A673 (cell line): ENCODE results near the gene RELN. TPM values are rescaled to one million over a fixed set of nuclear protein-coding genes. Genes with fewer than 3 reads are reported as not detected.

ENCODE experiments used
- BruUV-seq: library from RNA; stranded (reverse); fragments of 400-500 nt; replicated peaks from 2 replicates; lab custom pipeline; 2021; lab: Mats Ljungman, UMichigan
- CTCF ChIA-PET: fragments of 300-600 bp; sonication (Branson Sonifier 250); formaldehyde crosslinking; loops from one replicate; lab custom pipeline; 2022; ENCODE audit warnings: antibody characterized with exemption; lab: Charles Lee
- POLR2A ChIA-PET: fragments of 300-600 bp; sonication (Branson Sonifier 250); formaldehyde crosslinking; loops from one replicate; lab custom pipeline; 2022; ENCODE audit warnings: antibody characterized with exemption; ENCODE audit not compliant: low non-redundant PET; lab: Charles Lee
- DNase-seq: peaks from one replicate; pipeline ENCODE4 v3.0.0-alpha.2; 2015; ENCODE audit warnings: low spot score
- H3K27ac ChIP-seq: fragments of 200-600 bp; sonication (generic); 2 replicates; pipeline ENCODE4 v1.5.1; 2016; ENCODE audit warnings: mixed run types, low read depth, mild to moderate bottlenecking, mixed read lengths, antibody characterized with exemption, low read length; ENCODE audit not compliant: poor library complexity, severe bottlenecking
- H3K27me3 ChIP-seq: fragments of 200-600 bp; sonication (generic); replicated peaks from 2 replicates; pipeline ENCODE4 v1.6.1; 2017; ENCODE audit warnings: mixed run types, low read depth, mild to moderate bottlenecking, mixed read lengths, antibody characterized with exemption, low read length; ENCODE audit not compliant: insufficient read depth, poor library complexity
- H3K36me3 ChIP-seq: fragments of 200-600 bp; sonication (generic); 2 replicates; pipeline ENCODE4 v1.6.1; 2016; ENCODE audit warnings: mixed run types, mild to moderate bottlenecking, mixed read lengths, antibody characterized with exemption, low read length; ENCODE audit not compliant: insufficient read depth, poor library complexity, severe bottlenecking
- H3K4me1 ChIP-seq: fragments of 200-600 bp; sonication (generic); 2 replicates; pipeline ENCODE4 v1.6.1; 2017; ENCODE audit warnings: mixed run types, mild to moderate bottlenecking, mixed read lengths, antibody characterized with exemption, low read length; ENCODE audit not compliant: insufficient read depth, poor library complexity, severe bottlenecking
- H3K4me3 ChIP-seq: fragments of 200-600 bp; sonication (generic); 2 replicates; pipeline ENCODE4 v1.5.1; 2016; ENCODE audit warnings: low read depth, mixed run types, mild to moderate bottlenecking, mixed read lengths, low read length; ENCODE audit not compliant: poor library complexity, severe bottlenecking
- H3K9me3 ChIP-seq: fragments of 200-600 bp; sonication (generic); 2 replicates; pipeline ENCODE4 v1.6.1; 2016; ENCODE audit warnings: mixed run types, low read depth, mild to moderate bottlenecking, mixed read lengths, antibody characterized with exemption, low read length; ENCODE audit not compliant: poor library complexity, severe bottlenecking
- CTCF ChIP-seq: fragments of 300-800, 200-600 bp; sonication (generic); conservative IDR thresholded peaks from 2 replicates; pipeline ENCODE4 v1.5.1; 2017; ENCODE audit warnings: low read depth, mild to moderate bottlenecking, antibody characterized with exemption, low read length, moderate library complexity, mixed read lengths
- EZH2 ChIP-seq: fragments of 200-600 bp; sonication (generic); IDR thresholded peaks from 2 replicates; pipeline ENCODE4 v1.6.1; 2017; ENCODE audit warnings: borderline replicate concordance, low read depth, mild to moderate bottlenecking, mixed read lengths, antibody characterized with exemption, low read length; ENCODE audit not compliant: poor library complexity, severe bottlenecking
- intact Hi-C: fragments of 100-400 bp; cut with micrococcal nuclease; formaldehyde crosslinking; loops from one replicate; pipeline ENCODE4 v1.10.0; 2022; ENCODE audit not compliant: unreplicated experiment
- total RNA-seq: library from RNA; stranded (reverse); gene quantifications from 2 replicates; pipeline ENCODE4 v1.2.3, GENCODE V29; 2021

Gene RELN
- total RNA-seq, 1 experiment from 2014 or later, result not detected

DNA sequence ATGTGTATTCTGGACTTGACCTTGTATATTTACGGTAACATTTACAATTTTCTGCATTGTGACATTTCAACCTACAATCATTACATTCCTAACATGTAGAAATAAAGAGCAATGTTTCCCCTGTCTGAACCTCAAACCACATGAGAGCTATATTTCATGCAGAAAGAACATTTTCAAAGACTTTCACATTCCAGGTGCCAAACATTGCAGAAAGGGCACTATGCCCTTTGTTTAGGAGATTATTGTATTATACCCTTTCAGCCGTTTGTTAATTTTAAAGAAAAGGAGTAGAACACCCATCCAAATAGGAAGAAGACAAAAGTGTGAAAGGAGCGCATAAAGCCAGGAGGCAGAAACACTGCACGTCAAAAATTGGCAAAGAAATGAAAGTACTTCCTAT is 260.4 kb downstream of the RELN start:
- Histone ChIP-seq H3K27ac (no peak overlapping the region), H3K36me3 (no peaks in the 10 kb centered on the region), H3K27me3 (peaks cover 47% of the 10 kb centered on the region), H3K4me3 (no peak overlapping the region), H3K4me1 (no peaks in the 10 kb centered on the region), H3K9me3 (no peaks in the 10 kb centered on the region)
- TF ChIP-seq EZH2 (no peak), CTCF (no peak)
- BruUV-seq, result no TSS peak
- intact Hi-C loops, result no loop called here
- CTCF ChIA-PET, result no interaction called here
- no peak for DNase-seq
- POLR2A ChIA-PET, result no interaction called here

- Histone ChIP-seq H3K36me3 (no peaks in the 10 kb centered on the region), H3K4me1 (no peaks in the 10 kb centered on the region), H3K27me3 (peaks cover 56% of the 10 kb centered on the region), H3K27ac (no peak overlapping the region), H3K9me3 (no peaks in the 10 kb centered on the region), H3K4me3 (no peak overlapping the region)
- ChIA-PET CTCF (no interaction called here), POLR2A (no interaction called here)
- no peak for DNase-seq
- BruUV-seq, result no TSS peak
- intact Hi-C loops, result no loop called here
- TF ChIP-seq EZH2 (no peak), CTCF (no peak)
Observed at GRCh38 chr7:103727982-103728610, 261.4 kb downstream of the RELN start.

DNA sequence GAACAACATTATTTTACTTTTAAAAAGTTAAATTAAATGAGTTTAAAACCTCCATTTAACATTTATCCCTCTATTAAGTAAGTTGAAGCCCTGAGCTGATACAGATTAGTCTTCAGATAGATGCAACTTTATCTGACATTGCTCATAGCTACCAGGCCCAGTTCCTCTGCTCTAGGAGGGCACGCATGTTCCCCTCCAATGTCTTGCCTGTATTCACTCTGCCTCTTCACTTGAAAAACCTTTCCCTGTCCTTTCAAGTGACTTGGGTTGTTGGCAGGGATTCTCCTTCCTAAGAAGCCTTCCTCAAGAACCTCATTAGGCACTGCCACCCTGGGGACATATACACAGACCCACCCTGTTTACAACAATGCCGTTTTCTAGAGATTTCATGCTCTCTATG is 270.4 kb downstream of the RELN start:
- Histone ChIP-seq H3K36me3 (no peaks in the 10 kb centered on the region), H3K4me1 (no peaks in the 10 kb centered on the region), H3K27ac (no peak overlapping the region), H3K27me3 (peaks cover 81% of the 10 kb centered on the region), H3K4me3 (no peak overlapping the region), H3K9me3 (no peaks in the 10 kb centered on the region)
- intact Hi-C loops, result no loop called here
- POLR2A ChIA-PET, result no interaction called here
- TF ChIP-seq EZH2, result no peak
- no peak for TF ChIP-seq CTCF
- DNase-seq, result no peak
- BruUV-seq, result no TSS peak
- CTCF ChIA-PET, result no interaction called here
